KOPT-K1 (cell line): Measurements from ENCODE around the gene ZSWIM9.
"Not testable (repeated sequence)": the region's sequence is repeated elsewhere in the genome, so short reads cannot be mapped to it uniquely, and the experiment has no call there.

Experiments
- H3K27ac ChIP-seq: fragments of 200-600 bp; sonication (generic); 2 replicates; pipeline ENCODE4 v1.5.1; 2016; ENCODE audit warnings: antibody characterized with exemption, mild to moderate bottlenecking, low read depth, low read length; ENCODE audit not compliant: poor library complexity, severe bottlenecking
- H3K36me3 ChIP-seq: fragments of 200-600 bp; sonication (generic); 2 replicates; pipeline ENCODE4 v1.5.1; 2017; ENCODE audit warnings: antibody characterized with exemption, mild to moderate bottlenecking, low read length, moderate library complexity; ENCODE audit not compliant: insufficient read depth
- H3K9me3 ChIP-seq: fragments of 200-600 bp; sonication (generic); 2 replicates; pipeline ENCODE4 v1.5.1; 2017; ENCODE audit warnings: antibody characterized with exemption, low read length, mild to moderate bottlenecking; ENCODE audit not compliant: insufficient read depth, poor library complexity, severe bottlenecking

The ZSWIM9 gene

GRCh38 chr19:48192750-48193149 is 22.3 kb downstream of the ZSWIM9 start:
- Histone ChIP-seq H3K27ac (no peak overlapping the region), H3K9me3 (no peaks in the 10 kb centered on the region), H3K36me3 (peaks cover 23% of the 10 kb centered on the region)

GRCh38 chr19:48194041-48194843 is 23.8 kb downstream of the ZSWIM9 start:
- H3K27ac ChIP-seq = no peak overlapping the region
- H3K9me3 ChIP-seq = no peaks in the 10 kb centered on the region
- peaks cover 9% of the 10 kb centered on the region for H3K36me3 ChIP-seq

DNA sequence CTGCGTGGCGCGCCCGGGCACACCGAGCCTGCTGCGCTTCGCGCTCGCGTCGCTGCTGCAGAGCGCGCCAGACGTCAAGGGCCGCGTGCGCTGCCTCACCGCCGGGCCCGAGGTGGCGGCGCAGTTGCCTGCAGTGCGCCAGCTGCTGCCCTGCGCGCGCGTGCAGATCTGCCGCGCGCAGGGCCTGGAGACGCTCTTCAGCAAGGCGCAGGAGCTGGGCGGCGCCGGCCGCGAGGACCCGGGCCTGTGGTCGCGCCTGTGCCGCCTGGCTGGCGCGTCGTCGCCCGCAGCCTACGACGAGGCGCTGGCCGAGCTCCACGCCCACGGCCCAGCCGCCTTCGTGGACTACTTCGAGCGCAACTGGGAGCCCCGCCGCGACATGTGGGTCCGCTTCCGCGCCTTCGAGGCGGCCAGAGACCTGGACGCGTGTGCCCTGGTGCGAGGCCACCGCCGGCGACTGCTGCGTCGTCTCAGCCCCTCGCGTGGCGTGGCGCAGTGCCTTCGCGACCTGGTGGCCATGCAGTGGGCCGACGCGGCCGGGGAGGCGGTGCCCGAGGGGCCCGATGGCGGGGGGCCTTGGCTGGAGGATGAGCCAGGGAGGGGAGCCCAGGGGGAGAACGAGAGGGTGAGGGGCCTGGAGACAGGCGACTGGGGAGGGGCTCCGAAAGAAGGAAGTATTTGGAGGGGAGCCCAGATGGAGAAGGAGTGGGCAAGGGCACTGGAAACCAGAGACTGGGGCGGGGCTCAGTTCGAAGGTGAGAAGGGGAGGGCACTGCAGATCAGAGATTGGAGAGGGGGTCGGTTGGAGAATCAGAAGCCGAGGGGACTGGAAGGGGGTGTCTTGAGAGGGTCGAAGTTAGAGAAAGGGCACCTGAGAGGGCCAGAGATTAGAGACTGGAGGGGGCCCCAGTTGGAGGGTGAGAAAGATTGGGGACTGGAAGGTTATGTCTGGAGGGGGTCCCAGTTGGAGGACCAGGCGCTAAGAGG is 24.7 kb downstream of the ZSWIM9 start:
- no peaks in the 10 kb centered on the region for H3K9me3 ChIP-seq
- no peak overlapping the region for H3K27ac ChIP-seq
- H3K36me3 ChIP-seq = peaks cover 6% of the 10 kb centered on the region

GRCh38 chr19:48196321-48196763 is 25.9 kb downstream of the ZSWIM9 start:
- Histone ChIP-seq H3K9me3 (no peaks in the 10 kb centered on the region), H3K36me3 (no peaks in the 10 kb centered on the region; the same call in 1 of the 2 replicates), H3K27ac (no peak overlapping the region)

- H3K36me3 ChIP-seq = no peaks in the 10 kb centered on the region; the same call in 1 of the 2 replicates
- no peak overlapping the region for H3K27ac ChIP-seq
- H3K9me3 ChIP-seq = no peaks in the 10 kb centered on the region
Measured at GRCh38 chr19:48196933-48197665, 26.6 kb downstream of the ZSWIM9 start.

DNA sequence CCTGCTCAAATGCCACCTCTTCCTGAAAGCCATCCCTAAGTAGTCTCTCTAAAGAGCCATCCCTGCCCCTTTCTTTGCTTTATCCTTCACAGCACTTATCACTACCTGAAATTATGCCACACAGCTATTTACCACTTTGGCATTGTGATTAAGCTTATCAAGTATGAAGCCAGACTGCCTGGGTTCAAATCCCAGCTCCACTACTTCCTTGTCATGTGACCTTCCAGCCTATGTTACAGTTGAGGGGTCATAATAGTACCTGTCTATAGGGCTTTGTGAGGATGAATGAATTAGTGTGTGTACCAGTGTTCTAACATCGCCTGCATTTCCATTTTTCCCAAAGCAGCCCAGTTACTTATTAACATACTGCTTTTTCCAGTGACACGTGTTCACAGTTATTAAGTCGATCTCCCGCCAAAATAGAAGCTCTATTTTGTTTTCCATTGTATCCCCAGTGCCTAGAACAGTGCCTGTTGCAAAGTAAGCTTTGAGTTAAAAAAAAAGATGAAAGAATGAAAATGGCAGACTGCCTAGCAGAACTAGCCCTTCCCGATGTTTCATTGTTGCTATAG is 32.8 kb downstream of the ZSWIM9 start:
- peaks cover 8% of the 10 kb centered on the region for H3K36me3 ChIP-seq
- peak overlapping the region; percentile 80 for H3K27ac ChIP-seq
- H3K9me3 ChIP-seq = no peaks in the 10 kb centered on the region

DNA sequence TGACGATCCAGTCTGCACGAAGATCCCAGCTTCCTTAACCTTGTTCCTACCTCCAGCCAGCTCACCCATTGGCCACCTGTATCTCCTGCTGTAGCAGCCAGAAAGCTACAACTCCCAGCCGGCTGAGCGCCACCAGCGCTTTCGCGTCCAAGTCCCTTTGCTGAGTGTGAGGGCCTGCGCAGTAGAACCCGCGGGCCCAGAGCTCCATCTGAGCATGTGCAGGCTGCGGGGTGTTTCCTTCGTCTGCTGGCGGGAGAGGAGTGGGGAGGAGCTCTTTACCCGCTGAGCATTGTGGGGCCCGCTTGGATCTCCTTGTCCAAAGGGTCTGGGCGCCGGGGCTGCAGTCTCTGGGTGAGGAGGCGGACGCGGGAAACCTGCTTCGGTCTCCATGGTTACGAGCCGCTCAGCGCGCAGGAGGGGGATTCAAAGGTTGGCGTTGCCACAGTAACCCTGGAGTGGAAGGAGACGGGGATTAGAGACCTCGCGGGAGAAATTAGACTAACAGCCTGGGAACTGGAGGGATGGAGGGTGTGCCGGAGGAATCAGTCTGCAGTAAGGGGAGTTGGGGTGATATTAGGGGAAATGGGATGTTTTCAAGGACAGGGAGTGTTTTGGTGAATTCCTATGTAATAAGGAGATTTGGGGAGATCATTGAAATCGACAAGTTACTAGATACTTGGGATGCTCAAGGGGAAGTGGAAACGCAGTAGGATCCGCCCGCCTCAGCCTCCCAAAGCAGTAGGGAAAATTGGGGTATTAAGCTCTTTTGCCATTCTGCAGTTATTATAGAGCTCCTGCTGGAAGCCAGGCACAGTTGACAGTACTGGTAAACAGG is 33.5 kb downstream of the ZSWIM9 start:
- Histone ChIP-seq H3K36me3 (peaks cover 10% of the 10 kb centered on the region), H3K27ac (peak overlapping the region; percentile 80), H3K9me3 (no peaks in the 10 kb centered on the region)

GRCh38 chr19:48206397-48207093 is 36.1 kb downstream of the ZSWIM9 start:
- H3K9me3 ChIP-seq = no peaks in the 10 kb centered on the region
- H3K27ac ChIP-seq = no peak overlapping the region

DNA sequence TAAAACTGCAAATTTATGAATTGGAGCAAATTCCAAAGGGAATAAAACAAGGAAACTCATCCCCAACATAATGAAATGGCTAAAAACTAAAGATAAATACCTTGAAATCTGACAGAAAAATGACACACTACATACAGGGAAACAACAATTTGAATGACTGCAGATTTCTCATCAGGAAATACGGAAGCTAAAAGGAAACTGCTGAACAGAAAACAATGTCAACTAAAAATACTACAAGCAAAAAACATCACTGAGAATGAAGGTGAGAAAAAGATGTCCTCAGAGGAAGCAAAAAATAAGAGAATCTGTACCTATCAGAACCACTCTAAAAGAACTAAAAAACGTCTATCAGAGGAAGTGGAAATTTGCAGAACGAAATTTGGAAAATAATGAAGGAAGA is 39.5 kb downstream of the ZSWIM9 start:
- no peak overlapping the region for H3K27ac ChIP-seq
- no peaks in the 10 kb centered on the region for H3K9me3 ChIP-seq
- H3K36me3 ChIP-seq = peaks cover 40% of the 10 kb centered on the region

More at GRCh38 chr19:48206397-48207093, 36.1 kb downstream of the ZSWIM9 start:
- peaks cover 22% of the 10 kb centered on the region for H3K36me3 ChIP-seq

- Histone ChIP-seq H3K9me3 (no peaks in the 10 kb centered on the region), H3K27ac (no peak overlapping the region), H3K36me3 (peaks cover 66% of the 10 kb centered on the region)
Measured at GRCh38 chr19:48213959-48214358, 43.5 kb downstream of the ZSWIM9 start.

GRCh38 chr19:48216933-48217332 is 46.5 kb downstream of the ZSWIM9 start:
- Histone ChIP-seq H3K9me3 (no peaks in the 10 kb centered on the region), H3K27ac (no peak overlapping the region), H3K36me3 (peaks cover 63% of the 10 kb centered on the region)

- Histone ChIP-seq H3K36me3 (peaks cover 55% of the 10 kb centered on the region), H3K27ac (no peak overlapping the region), H3K9me3 (no peaks in the 10 kb centered on the region)
Measured at GRCh38 chr19:48218997-48219396, 48.5 kb downstream of the ZSWIM9 start.

GRCh38 chr19:48220784-48221183 is 50.3 kb downstream of the ZSWIM9 start:
- peaks cover 48% of the 10 kb centered on the region for H3K36me3 ChIP-seq
- not testable (repeated sequence) for H3K9me3 ChIP-seq, H3K27ac ChIP-seq
